Inflammatory macrophage (primary cell): Measurements from ENCODE around the gene TFAP2C.
"Not testable (repeated sequence)": the region's sequence is repeated elsewhere in the genome, so short reads cannot be mapped to it uniquely, and the experiment has no call there.

Experiments
- DNase-seq, 2 donors: peaks; one replicate each; pipeline ENCODE4 v3.0.0-alpha.2; 2020 to 2022

The TFAP2C gene

DNA sequence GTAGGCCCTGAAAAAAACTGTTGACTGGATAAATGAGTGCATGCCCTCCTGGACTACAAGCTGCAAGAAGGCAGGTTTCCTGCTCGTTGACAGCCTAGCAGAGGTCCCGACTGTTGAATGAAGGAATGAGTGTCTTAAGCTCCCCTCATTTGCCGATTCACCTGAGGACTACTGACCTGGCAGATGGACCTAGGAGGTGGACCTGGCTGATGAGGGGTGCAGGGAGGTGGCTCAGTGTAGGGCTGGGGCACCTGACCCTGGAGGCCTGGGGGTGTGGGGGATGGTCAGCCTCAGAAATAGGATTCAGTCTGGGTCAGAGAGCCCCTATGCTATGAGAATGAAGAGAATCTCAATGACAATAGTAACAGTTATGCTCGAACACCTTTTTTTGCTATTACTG is 11.6 kb upstream of the TFAP2C start:
- DNase-seq = no peak

GRCh38 chr20:56621730-56622129 is 7.4 kb upstream of the TFAP2C start:
- DNase-seq = no peak

GRCh38 chr20:56623930-56624329 is 5.2 kb upstream of the TFAP2C start:
- DNase-seq = not testable (repeated sequence)

GRCh38 chr20:56624786-56625681 is 4.1 kb upstream of the TFAP2C start:
- no peak for DNase-seq

- no peak for DNase-seq
These were observed 3.3 kb upstream of the TFAP2C start for GRCh38 chr20:56625837-56626236.

DNA sequence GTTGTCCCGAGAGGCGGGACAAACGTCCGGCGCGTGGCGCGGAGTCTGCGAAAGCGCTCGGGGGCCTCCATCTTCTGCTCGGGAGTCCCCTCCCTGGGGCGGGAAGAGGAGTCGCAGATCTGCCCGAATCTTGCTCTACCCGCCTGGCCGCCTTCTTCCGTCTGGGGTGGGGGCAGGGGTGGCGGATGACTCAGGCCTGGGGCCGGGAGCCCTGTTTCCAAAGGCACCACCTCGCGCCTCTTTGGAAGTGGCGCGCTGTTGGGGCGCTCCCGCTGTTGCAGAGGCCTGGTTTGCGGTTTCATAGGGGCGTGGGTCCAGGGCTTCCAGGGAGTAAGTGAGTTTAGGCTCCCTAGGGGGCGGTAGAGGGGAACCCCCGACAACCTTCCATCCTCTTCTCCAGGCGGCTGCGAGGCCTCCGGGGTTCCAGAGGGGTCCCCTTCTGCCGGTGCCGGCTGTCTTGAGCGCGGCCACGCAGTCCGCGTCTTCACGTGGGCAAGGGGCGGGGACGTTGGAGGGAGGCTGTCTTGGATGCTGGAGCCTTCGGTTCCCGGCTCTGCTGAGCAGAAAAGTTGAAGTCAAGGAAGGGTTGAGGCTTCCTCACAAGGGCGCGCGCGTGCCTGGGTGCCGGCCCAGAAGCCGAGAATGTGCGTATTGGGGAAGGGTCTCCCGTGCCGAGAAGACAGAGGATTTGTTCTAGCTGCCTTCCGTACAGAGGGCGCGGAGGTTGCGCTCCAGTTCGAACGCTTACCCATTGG is 2.6 kb upstream of the TFAP2C start:
- DNase-seq = no peak

- no peak for DNase-seq
These were observed 1.7 kb upstream of the TFAP2C start for GRCh38 chr20:56627122-56628014.

DNA sequence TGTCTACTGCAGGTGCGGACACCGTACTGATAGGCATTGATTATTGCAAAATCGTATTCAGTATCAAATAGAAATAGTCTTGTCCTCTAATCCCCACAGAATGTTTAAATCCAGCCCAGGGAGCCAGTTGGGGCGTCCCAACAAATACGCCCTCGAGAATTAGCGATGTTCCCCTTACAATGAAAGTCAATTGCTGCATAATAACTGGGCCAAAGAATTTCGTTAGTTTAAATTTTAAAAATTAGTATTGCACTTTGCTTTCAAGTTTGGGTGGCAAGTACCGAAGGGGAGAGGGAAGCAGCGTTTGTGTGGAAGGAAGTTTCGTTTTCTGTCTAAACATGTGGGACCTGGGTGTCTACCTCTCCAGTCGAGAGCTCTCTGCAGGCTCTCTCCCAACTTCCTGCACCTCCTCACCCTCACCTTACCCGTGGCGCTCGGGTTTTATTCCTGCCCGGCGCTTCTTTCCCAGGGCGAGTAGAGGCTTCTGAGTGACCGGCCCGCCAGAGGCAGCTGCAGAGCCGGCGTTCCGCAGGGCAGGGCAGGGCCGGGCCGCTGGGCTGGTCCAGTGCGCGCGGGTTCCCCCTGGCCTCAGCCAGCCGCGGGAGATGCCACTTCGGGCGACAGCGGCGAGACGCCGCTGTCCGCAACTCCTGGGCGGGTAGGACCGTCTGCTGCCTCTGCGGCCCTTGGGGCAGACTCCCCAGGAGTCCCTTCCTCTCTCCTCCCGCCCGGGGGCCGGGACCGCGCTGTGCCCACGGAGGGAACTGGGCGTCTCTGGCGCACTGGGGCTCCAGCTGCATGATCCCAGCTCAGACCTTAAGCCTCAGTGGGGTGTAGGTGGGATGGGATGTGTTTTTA is 862 bp upstream of the TFAP2C start:
- no peak for DNase-seq

DNA sequence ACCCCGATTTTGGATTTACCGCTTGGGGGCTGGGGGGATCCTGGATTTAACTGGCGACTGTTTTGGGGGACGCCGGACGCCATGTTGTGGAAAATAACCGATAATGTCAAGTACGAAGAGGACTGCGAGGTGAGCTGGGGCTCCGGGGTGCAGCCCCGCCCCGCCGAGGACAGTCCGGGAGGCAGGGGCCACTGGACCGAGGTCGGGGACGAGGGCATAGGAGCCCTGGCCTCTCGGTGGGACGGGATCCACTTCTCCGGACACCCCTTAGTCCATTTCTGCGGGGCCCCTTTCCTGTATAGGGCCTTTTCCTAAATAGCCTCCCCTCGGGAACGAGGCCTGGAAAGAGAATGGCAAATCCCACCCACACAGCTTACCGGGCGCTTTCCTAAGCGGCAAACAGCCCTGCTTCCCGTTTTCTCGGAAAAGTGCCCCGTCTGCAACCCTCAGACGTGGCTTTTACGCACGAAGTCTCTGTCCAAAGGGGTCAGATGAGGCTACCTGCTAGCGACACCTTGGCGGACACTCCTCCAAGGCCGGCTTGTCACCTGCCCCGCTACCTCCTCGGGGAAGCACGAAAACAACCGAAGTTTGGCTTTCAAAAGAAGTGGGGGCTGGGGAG is 469 bp downstream of the TFAP2C start:
- DNase-seq = peak in 1 of 2 donors; percentile 26

- peak in 1 of 2 donors; percentile 8 for DNase-seq
These were observed 984 bp downstream of the TFAP2C start for GRCh38 chr20:56630086-56630493.

GRCh38 chr20:56630506-56631317 is 1.6 kb downstream of the TFAP2C start:
- no peak for DNase-seq

DNA sequence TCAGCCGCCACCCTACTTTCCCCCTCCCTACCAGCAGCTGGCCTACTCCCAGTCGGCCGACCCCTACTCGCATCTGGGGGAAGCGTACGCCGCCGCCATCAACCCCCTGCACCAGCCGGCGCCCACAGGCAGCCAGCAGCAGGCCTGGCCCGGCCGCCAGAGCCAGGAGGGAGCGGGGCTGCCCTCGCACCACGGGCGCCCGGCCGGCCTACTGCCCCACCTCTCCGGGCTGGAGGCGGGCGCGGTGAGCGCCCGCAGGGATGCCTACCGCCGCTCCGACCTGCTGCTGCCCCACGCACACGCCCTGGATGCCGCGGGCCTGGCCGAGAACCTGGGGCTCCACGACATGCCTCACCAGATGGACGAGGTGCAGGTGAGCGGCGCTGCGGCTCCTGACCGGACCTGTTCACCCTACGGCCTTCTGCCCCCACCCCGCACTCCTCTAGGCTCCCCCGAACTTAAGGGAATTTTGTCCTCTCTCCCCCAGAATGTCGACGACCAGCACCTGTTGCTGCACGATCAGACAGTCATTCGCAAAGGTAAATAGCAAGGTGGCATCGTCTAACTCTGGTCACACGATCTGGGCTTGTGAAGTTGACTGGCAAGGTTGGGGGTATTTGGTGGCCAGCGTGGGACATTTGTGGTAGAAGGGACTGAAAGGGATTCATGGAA is 2.3 kb downstream of the TFAP2C start:
- no peak for DNase-seq

- DNase-seq = no peak
These were observed 2.9 kb downstream of the TFAP2C start for GRCh38 chr20:56631990-56632327.

DNA sequence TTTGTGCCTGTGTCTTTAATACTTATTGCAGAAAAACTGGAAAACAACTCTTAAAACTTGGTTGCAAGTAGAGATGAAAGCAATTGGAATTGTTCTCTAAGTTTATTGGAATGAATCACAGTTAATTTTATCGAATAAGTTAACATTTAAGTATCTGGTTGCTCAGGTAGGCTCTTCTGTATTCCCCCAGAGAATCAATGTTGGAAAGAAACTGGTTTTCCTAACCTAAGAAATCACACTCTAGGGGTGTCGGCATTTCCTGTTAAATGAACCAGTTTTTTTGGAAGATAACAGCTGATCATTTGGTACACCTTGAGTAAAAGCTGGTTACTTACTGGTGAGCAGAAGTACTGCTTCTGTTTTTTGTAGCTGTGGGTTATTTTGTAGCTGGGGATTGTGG is 5.2 kb downstream of the TFAP2C start:
- DNase-seq = no peak

DNA sequence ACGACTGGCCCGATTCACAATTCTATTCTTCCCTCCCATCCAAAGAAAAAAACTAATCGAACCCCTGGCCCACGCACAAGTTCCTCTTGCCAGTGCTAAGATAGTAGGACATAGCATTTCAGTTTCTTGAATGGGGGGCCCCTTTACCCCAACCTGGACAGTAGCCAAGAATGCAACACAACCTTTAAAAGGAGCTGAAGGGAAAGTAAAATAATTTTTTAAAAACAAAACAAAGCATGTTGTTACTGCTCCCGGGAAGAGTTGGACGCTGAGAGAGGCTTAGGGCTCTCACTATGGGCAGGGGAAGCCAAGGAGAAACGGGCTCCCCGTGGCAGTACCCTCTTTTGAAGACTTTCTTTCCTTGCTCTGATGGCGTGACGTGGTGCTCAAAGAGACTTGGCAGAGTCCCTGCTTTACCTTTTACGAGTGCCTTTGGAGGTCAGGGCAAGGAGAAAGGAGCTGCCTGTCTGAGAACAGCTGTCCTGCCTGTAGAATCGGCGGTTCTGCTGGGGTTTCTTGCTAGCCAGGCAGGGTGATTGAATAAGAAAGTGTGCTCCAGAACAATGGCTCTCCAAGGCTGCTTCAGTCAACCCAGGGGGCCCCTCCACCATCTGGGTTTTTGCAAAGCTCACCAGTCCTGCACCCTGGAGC is 5.8 kb downstream of the TFAP2C start:
- DNase-seq = no peak

DNA sequence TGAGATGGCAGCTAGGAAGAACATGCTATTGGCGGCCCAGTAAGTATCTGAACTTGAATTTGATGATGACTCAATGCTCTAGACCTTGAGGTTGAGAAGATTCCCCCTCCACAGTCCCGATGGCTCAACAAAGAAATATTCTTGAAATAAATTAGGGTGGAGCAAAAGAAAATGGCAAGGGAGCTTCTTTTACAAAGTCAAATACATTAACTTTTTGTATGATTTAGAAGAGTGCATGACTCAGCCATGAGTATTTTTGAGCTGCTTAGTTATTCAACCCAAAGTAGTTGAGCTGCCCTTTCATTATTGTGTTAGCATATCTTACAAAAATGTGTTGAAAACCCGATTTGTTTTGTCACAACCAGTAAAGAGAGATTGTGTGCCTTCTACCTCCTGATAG is 7.6 kb downstream of the TFAP2C start:
- no peak for DNase-seq

- no peak for DNase-seq
These were observed 8.5 kb downstream of the TFAP2C start for GRCh38 chr20:56637576-56637975.

DNA sequence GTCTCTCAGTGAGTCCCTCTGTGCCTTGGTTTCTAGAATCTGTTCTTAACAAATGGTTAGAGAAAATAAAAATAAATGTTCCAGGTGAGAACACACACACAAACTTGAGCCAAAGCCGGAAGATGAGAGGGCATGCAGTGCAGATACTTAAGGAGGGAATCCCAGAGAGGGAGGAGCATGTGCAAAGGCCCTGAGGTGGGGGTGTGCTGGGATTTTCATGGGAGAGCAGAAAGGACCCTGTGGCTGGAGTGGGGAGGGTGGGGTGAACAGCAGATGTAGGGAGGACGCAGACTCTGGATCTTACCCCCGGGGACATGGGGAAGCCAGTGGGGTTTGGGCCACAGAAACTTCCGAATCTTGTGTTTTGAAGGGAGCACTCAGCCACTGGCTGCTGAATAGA is 17.5 kb downstream of the TFAP2C start:
- DNase-seq = no peak

- DNase-seq = no peak
These were observed 24.1 kb downstream of the TFAP2C start for GRCh38 chr20:56653211-56653610.
